Activated CD8-positive, alpha-beta memory T cell treated with anti-CD3 and anti-CD28 coated beads, Interleukin-2, amount 50 U/mL, for 1 hour (primary cell): ENCODE data around the gene CAPG.
"Not testable (repeated sequence)": the region's sequence is repeated elsewhere in the genome, so short reads cannot be mapped to it uniquely, and the experiment has no call there.

ENCODE experiments used
- DNase-seq: peaks from one replicate; pipeline ENCODE4 v3.0.0-alpha.2; 2020; ENCODE audit errors: extremely low read depth

Gene CAPG

GRCh38 chr2:85420536-85421259 lies 10.5 kb upstream of the CAPG start:
- peak; percentile 62 for DNase-seq

- no peak for DNase-seq
Observed at GRCh38 chr2:85419009-85419675, 9.0 kb upstream of the CAPG start.

GRCh38 chr2:85418132-85419008 lies 8.2 kb upstream of the CAPG start, which contains the start of gene SH2D6:
Gene SH2D6 (plus strand): TSS chr2:85418714. CDS start chr2:85429466, 10,752 bp downstream.
- no peak for DNase-seq

GRCh38 chr2:85415980-85416650 lies 5.9 kb upstream of the CAPG start:
- no peak for DNase-seq

GRCh38 chr2:85414761-85415553 lies 4.8 kb upstream of the CAPG start:
- DNase-seq, result no peak

- not testable (repeated sequence) for DNase-seq
Observed at GRCh38 chr2:85414421-85414759, 4.2 kb upstream of the CAPG start.

GRCh38 chr2:85413592-85414420 lies 3.6 kb upstream of the CAPG start:
- DNase-seq, result no peak

GRCh38 chr2:85411405-85411748 lies 1.2 kb upstream of the CAPG start:
- DNase-seq, result no peak

GRCh38 chr2:85410584-85411404 lies 628 bp upstream of the CAPG start:
- DNase-seq, result no peak

- no peak for DNase-seq
Observed at GRCh38 chr2:85405201-85406059, 4.7 kb downstream of the CAPG start.

GRCh38 chr2:85401844-85402243 lies 8.3 kb downstream of the CAPG start:
- DNase-seq, result no peak

- no peak for DNase-seq
Observed at GRCh38 chr2:85401464-85401805, 8.7 kb downstream of the CAPG start.

- no peak for DNase-seq
Observed at GRCh38 chr2:85400541-85401463, 9.4 kb downstream of the CAPG start.

- no peak for DNase-seq
Observed at GRCh38 chr2:85400023-85400422, 10.1 kb downstream of the CAPG start.

GRCh38 chr2:85399183-85399455 lies 11.0 kb downstream of the CAPG start:
- no peak for DNase-seq

GRCh38 chr2:85398426-85399182 lies 11.6 kb downstream of the CAPG start:
- DNase-seq, result no peak

- DNase-seq, result no peak
Observed at GRCh38 chr2:85397925-85398331, 12.2 kb downstream of the CAPG start.
